D341Med (cell line): Measurements from ENCODE around the gene BRI3BP.
"Not testable (repeated sequence)": the region's sequence is repeated elsewhere in the genome, so short reads cannot be mapped to it uniquely, and the experiment has no call there.

Source experiments
- DNase-seq: peaks from one replicate; pipeline ENCODE4 v3.0.0; 2012; ENCODE audit warnings: low spot score

The BRI3BP gene

DNA sequence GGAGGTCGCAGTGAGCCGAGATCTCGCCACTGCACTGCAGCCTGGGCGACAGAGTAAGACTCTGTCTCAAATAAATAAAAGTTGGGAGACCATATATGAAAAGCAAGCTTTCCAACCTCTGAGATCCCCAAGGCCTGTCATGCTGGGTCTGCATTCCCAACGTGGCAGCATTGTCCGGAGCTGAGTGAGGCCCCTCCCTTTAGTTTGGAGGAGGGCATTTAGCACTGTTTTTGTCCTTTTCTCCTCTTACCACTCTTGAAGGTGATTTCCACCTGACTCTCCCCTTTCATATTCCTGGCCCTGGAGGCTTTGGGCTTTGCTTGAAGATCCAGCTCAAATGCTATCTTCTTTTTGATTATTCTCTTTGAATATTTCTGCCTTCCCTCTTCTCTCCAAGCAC is 74.9 kb downstream of the BRI3BP start:
- DNase-seq = no peak

DNA sequence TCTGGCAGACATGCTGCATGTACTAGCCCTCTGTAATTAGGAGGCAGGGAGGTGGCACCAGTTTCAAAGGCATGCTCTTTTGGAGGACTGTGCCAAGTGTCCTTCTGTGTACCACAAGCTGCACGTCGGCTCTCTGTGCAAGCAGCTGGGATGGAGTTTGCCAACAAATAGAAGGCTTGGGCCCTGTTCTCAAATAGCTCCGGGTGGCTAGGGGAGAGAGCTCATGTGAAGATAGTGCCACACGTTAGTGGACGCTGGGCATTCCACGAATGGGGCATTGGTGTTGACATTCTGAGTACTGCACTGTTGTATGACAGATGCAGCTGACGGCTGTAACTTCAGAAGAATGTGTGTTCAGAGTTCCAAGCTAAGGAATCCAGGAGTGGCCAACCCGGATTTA is 76.2 kb downstream of the BRI3BP start:
- DNase-seq = no peak

DNA sequence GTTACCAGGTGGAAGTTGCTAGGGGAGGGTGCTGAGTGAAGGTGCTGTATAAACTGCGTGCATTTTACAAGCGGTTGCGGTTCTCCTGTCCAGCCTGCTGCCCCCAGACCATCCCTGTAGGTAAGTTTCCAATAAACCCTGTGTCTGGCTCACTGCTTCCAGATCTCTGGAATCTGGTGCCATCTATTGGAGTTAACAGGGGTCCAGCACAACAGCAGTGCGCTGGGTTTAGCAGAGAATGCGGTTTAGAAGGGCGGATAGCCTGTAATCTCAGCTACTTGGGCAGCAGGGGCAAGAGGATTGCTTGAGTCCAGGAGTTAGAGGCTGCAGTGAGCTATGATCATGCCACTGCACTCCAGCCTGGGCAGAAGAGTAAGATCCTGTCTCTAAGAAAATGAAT is 76.7 kb downstream of the BRI3BP start:
- peak; percentile 76 for DNase-seq

GRCh38 chr12:125070661-125071390 is 77.4 kb downstream of the BRI3BP start:
- no peak for DNase-seq

DNA sequence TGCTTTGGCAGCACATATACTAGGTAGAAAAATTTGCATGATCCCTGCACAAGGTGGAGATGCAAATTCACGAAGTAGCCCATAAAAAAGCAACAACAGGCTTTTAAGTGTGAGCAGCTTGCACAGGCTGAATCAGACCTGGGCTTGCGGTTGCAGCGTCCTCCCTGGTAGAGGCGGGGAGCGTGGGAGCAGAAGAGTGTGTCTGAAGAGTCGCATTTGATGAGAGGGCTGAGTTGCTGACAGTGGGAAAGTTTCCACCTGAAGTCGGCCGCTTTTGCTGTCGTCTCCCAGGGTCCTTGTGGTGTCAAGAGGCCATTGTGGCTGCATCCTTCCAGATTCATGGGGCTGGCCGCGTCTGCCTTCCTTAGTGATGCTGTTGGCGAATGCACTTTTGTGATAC is 78.0 kb downstream of the BRI3BP start:
- DNase-seq = no peak

DNA sequence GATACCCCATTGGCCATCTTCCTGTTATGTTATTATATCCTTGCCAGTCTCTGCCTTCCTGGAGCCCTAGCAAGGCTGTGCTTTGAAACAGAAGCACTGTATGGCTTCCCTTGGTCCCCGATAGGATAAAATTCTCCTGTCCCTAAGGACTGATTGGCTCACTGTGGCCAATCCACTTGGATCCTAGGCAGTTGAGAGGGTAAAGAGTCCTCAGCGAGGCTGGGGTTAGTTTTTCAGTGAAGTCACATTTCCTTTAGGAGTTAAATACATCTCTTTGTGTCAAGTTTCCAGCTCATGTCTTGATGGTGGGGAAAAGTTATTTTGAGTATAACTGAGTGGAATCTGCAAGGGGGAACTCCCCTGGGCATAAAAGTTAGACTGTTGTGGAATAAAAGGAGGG is 79.1 kb downstream of the BRI3BP start:
- DNase-seq = no peak

DNA sequence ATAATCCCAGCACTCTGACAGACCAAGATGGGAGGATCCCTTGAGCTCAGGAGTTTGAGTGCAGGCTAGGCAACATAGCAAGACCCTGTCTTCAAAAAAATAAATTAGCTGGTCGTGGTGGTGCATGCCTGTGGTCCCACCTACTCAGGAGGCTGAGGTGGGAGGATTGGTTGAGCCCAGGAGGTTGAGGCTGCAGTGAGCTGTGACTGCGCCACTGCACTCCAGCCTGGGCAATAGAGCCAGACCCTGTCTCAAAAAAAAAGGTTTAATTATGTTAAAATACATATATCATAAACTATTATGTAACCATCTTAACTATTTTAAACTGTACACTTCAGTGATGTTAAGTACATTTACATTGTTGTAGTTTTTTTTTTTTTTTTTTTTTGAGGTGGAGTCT is 80.8 kb downstream of the BRI3BP start:
- DNase-seq = not testable (repeated sequence)

GRCh38 chr12:125076103-125076502 is 82.7 kb downstream of the BRI3BP start:
- DNase-seq = no peak

DNA sequence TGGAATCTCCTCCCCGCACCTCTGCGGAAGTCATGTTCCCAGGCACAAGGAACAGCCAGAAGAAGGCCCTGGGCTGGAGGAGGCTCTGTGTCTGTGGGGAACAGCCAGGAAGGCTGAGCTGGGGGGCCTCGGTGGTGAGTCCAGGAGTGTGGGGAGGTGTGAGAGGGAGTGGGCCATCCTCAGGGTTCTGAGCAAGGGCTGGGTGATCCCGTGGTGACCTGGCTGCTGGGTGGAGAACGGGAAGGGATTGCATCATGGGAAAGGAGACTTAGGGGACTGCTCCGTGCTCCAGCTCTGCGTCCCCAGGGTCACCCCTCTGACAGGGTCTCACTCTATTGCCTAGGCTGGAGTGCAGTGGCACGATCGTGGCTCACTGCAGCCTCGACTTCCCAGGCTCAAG is 85.6 kb downstream of the BRI3BP start:
- DNase-seq = no peak

DNA sequence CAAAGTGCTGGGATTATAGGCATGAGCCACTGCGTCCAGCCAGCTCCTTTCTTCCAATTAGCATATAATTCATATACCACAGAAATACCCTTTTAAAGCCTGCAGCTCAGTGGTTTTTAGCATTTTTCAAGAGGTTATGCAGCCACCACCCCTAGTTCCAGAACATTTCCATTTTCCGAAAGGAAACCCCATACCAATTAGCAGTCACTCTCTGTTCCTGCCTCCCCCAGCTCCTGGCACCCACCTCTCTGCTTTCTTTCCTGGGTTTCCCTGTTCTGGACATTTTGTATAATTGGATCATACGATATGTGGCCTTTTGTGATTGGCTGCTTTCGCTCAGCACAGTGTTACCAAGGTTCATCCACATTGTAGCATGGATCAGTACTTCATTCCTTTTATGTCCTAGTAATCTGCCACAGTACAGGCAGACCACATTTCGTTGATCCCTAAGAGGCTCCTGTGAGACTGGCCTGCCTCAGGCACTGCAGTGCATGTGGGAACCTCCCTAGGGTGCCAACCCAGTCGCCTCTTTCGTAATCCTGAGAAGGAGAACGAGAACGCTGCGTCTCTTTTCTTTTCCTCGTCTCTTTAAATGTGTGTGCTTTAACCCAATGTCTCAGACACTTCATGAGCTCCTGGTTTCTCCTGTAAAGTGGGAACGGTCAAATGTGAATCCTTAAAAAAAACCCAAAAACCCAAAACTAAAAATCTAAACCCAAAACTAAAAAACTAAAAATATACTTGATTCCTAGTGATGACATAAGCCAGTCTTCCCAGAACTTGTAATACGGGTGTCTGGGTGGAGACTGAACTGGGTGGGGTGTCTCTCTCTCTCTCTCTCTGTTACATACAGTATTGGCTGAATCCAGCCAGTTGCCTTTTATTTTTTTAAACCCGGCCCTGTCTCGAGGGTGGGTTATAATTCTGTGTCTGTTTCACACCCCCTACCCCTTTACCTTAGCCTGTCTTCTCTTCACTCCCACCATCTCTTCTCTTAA is 86.5 kb downstream of the BRI3BP start:
- DNase-seq = peak; percentile 71
